ENCODE measurements around the gene PHACTR3.

GRCh38 chr20:59821788-59822187, 217.4 kb downstream of the PHACTR3 start:
- TF ChIP-seq POLR2A (IDR thresholded peaks at IDR 0.05) (no peak), CTCF (IDR thresholded peaks at IDR 0.05) (no peak)

Data from tibial nerve (tissue), 3 donors.